H9 (cell line): ENCODE measurements around the gene KRTAP10-6. TPM values are rescaled to one million over a fixed set of nuclear protein-coding genes. Genes with fewer than 3 reads are reported as not detected.
A peak's percentile ranks its signal among the peaks of the same experiment; 100 is the strongest.

Source experiments
- DNase-seq: peaks from one replicate; pipeline ENCODE4 v3.0.0-alpha.2; 2017
- H2AFZ ChIP-seq: one replicate; pipeline ENCODE4 v1.6.1; 2013; ENCODE audit warnings: mild to moderate bottlenecking, low read length, control low read depth, moderate library complexity
- H2AK5ac ChIP-seq: 2 replicates; pipeline ENCODE4 v1.6.1; 2013; ENCODE audit warnings: low read length, control low read depth, mixed read lengths; ENCODE audit not compliant: insufficient read length
- H2BK120ac ChIP-seq: one replicate; pipeline ENCODE4 v1.6.1; 2013; ENCODE audit warnings: low read depth, mild to moderate bottlenecking, low read length, control low read depth, inconsistent platforms; ENCODE audit not compliant: poor library complexity, severe bottlenecking
- H2BK12ac ChIP-seq: 2 replicates; pipeline ENCODE4 v1.6.1; 2013; ENCODE audit warnings: low read length, control low read depth, mixed read lengths, low read depth; ENCODE audit not compliant: insufficient read length
- H2BK15ac ChIP-seq: 2 replicates; pipeline ENCODE4 v1.6.1; 2013; ENCODE audit warnings: low read depth, low read length, control low read depth
- H2BK20ac ChIP-seq: one replicate; pipeline ENCODE4 v1.6.1; 2013; ENCODE audit warnings: low read depth, mild to moderate bottlenecking, low read length, control low read depth, inconsistent platforms; ENCODE audit not compliant: poor library complexity, severe bottlenecking
- H2BK5ac ChIP-seq: 2 replicates; pipeline ENCODE4 v1.6.1; 2013; ENCODE audit warnings: low read length, control low read depth, mixed read lengths; ENCODE audit not compliant: insufficient read length
- H3K14ac ChIP-seq: 2 replicates; pipeline ENCODE4 v1.6.1; 2013; ENCODE audit warnings: low read length, control low read depth; ENCODE audit not compliant: insufficient read depth
- H3K18ac ChIP-seq: 2 replicates; pipeline ENCODE4 v1.6.1; 2013; ENCODE audit warnings: low read depth, mild to moderate bottlenecking, mixed read lengths, low read length, control low read depth; ENCODE audit not compliant: insufficient read length
- H3K23ac ChIP-seq: 2 replicates; pipeline ENCODE4 v1.6.1; 2013; ENCODE audit warnings: low read length, control low read depth, mixed read lengths, low read depth; ENCODE audit not compliant: insufficient read length
- H3K23me2 ChIP-seq: 2 replicates; pipeline ENCODE4 v1.6.1; 2013; ENCODE audit warnings: low read depth, mild to moderate bottlenecking, mixed read lengths, low read length, control low read depth; ENCODE audit not compliant: insufficient read length, poor library complexity, severe bottlenecking
- H3K27ac ChIP-seq: 2 replicates; pipeline ENCODE4 v1.5.1; 2013; ENCODE audit warnings: low read length, control low read depth, mixed read lengths, low read depth; ENCODE audit not compliant: insufficient read length
- H3K27me3 ChIP-seq: 2 replicates; pipeline ENCODE4 v1.6.1; 2013; ENCODE audit warnings: low read length, control low read depth, inconsistent platforms; ENCODE audit not compliant: insufficient read depth
- H3K4ac ChIP-seq: 2 replicates; pipeline ENCODE4 v1.6.1; 2013; ENCODE audit warnings: low read depth, mild to moderate bottlenecking, control low read depth, inconsistent platforms, low read length, moderate library complexity
- H3K4me1 ChIP-seq: 2 replicates; pipeline ENCODE4 v1.6.1; 2013; ENCODE audit warnings: low read length, control low read depth, inconsistent platforms; ENCODE audit not compliant: insufficient read depth
- H3K4me2 ChIP-seq: 2 replicates; pipeline ENCODE4 v1.6.1; 2013; ENCODE audit warnings: low read length, control low read depth, mixed read lengths; ENCODE audit not compliant: insufficient read length, insufficient read depth
- H3K56ac ChIP-seq: 2 replicates; pipeline ENCODE4 v1.6.1; 2013; ENCODE audit warnings: low read depth, mild to moderate bottlenecking, mixed read lengths, low read length, control low read depth; ENCODE audit not compliant: insufficient read length
- H3K79me1 ChIP-seq: 2 replicates; pipeline ENCODE4 v1.6.1; 2013; ENCODE audit warnings: low read depth, mild to moderate bottlenecking, moderate library complexity, low read length, control low read depth, inconsistent platforms; ENCODE audit not compliant: insufficient read depth, poor library complexity, severe bottlenecking
- H3K79me2 ChIP-seq: 2 replicates; pipeline ENCODE4 v1.6.1; 2013; ENCODE audit warnings: low read length, control low read depth, inconsistent platforms; ENCODE audit not compliant: insufficient read depth
- H3K9ac ChIP-seq: 2 replicates; pipeline ENCODE4 v1.6.1; 2013; ENCODE audit warnings: low read length, control low read depth, mixed read lengths; ENCODE audit not compliant: insufficient read length; ENCODE audit errors: extremely low read depth
- H3K9me3 ChIP-seq: one replicate; pipeline ENCODE4 v1.6.1; 2013; ENCODE audit warnings: low read depth, low read length, inconsistent platforms; ENCODE audit not compliant: control insufficient read depth
- H3T11ph ChIP-seq: one replicate; pipeline ENCODE4 v1.6.1; 2013; ENCODE audit warnings: mild to moderate bottlenecking, low read length, control low read depth, inconsistent platforms
- H4K20me1 ChIP-seq: one replicate; pipeline ENCODE4 v1.6.1; 2013; ENCODE audit not compliant: control insufficient read depth, insufficient read length, insufficient read depth
- H4K5ac ChIP-seq: 2 replicates; pipeline ENCODE4 v1.6.1; 2013; ENCODE audit warnings: low read depth, mild to moderate bottlenecking, mixed read lengths, low read length, control low read depth; ENCODE audit not compliant: insufficient read length
- H4K8ac ChIP-seq: replicated peaks from 2 replicates; pipeline ENCODE4 v1.6.1; 2013; ENCODE audit warnings: low read length, control low read depth, mixed read lengths, low read depth; ENCODE audit not compliant: insufficient read length
- H4K91ac ChIP-seq: 2 replicates; pipeline ENCODE4 v1.6.1; 2013; ENCODE audit warnings: low read depth, mild to moderate bottlenecking, moderate library complexity, mixed read lengths, low read length, control low read depth; ENCODE audit not compliant: insufficient read length
- H3K27ac Mint-ChIP-seq, 3 experiments: 2 replicates in 2 of 3; 3 replicates in 1 of 3; pipeline ENCODE4 v1.8.0; 2020 to 2021; ENCODE audit warnings: mixed read lengths in 3 of 3, mild to moderate bottlenecking in 1 of 3, moderate library complexity in 1 of 3
- H3K27me3 Mint-ChIP-seq: 2 replicates; pipeline ENCODE4 v1.8.0; 2021; ENCODE audit warnings: low read depth, mild to moderate bottlenecking, moderate library complexity, mixed read lengths
- H3K36me3 Mint-ChIP-seq, 3 experiments: 2 replicates in 2 of 3; 3 replicates in 1 of 3; pipeline ENCODE4 v1.8.0; 2020 to 2021; ENCODE audit warnings: low read depth in 3 of 3, mixed read lengths in 3 of 3; ENCODE audit not compliant: insufficient read depth in 1 of 3
- H3K4me1 Mint-ChIP-seq, 2 experiments: 2 replicates each; pipeline ENCODE4 v1.8.0; 2020; ENCODE audit warnings: mixed read lengths in 2 of 2
- H3K4me3 Mint-ChIP-seq, 2 experiments: 2 replicates in 1 of 2; 3 replicates in 1 of 2; pipeline ENCODE4 v1.8.0; 2020 to 2021; ENCODE audit warnings: mild to moderate bottlenecking in 2 of 2, mixed read lengths in 2 of 2, moderate library complexity in 1 of 2
- H3K9me3 Mint-ChIP-seq, 2 experiments: 2 replicates in 1 of 2; 3 replicates in 1 of 2; pipeline ENCODE4 v1.8.0; 2020; ENCODE audit warnings: mild to moderate bottlenecking in 2 of 2, mixed read lengths in 2 of 2, moderate library complexity in 1 of 2
- CTCF ChIP-seq: fragments of 200-600 bp; sonication (generic); conservative IDR thresholded peaks from 3 replicates; pipeline ENCODE4 v1.8.0; 2021; ENCODE audit warnings: antibody characterized with exemption, mild to moderate bottlenecking
- WGBS: extraction: QIAGEN DNeasy Blood & Tissue Kit; methylation state at CpG from one replicate; pipeline ENCODE4 v1.1.7; 2013; ENCODE audit warnings: missing lambda C conversion rate, low lambda C conversion rate, mixed read lengths; ENCODE audit not compliant: insufficient read length; ENCODE audit errors: extremely low coverage; 5-methylcytosine and 5-hydroxymethylcytosine counted together
- total RNA-seq: library from RNA; stranded (reverse); gene quantifications from 2 replicates; pipeline ENCODE4 v1.2.1, GENCODE V29; 2021

KRTAP10-6 gene
- total RNA-seq, 1 experiment from 2014 or later: not detected

DNA sequence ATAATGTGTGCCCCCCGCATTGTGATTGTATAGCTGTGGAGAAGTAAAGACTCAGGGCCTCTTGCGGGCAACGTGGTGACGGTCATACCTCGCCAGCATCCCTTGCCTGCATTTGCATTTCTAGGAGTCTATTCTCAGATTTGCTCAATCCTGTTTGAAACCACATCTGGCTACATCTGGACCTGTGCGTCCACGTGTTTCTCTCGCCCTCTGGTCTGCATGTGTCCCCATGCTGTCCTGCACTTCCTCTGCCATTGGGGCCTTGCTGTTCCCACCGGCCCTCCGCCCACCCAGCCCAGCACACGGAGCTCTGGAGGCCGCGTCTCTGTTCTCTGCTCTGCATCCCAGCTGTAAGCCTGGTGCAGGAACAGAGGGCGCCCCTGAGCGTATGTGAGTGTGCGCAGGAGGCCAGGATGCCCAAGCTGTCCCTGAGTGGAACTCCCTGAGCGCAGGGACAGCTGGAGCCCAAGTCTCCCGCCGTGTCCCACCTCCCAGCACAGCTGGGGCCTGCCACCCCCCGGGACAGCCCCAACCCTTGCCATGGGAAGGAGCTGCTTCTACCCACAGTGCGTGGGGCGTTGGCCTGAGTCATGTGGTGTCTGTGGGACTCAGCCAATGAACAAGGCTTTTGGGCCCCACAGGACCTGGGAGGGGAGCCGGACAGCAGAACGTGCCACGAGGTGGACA is 42.6 kb downstream of the KRTAP10-6 start:
- no peak overlapping the region for H3K27ac ChIP-seq
- no peak overlapping the region for H3K4me3 Mint-ChIP-seq
- DNase-seq: peak; percentile 63

More for the DNA sequence above, 42.6 kb downstream of the KRTAP10-6 start:
- peak overlapping the region; percentile 62; the same call in 1 of the 2 replicates for H3K14ac ChIP-seq
- no peak overlapping the region for H3T11ph ChIP-seq
- Mint-ChIP-seq H3K4me1 (peaks cover 43 to 54% of the 10 kb centered on the region in 2 experiments), H3K9me3 (peaks cover 10 to 18% of the 10 kb centered on the region in 2 experiments; a peak in 4 of 5 replicates), H3K36me3 (peaks cover 0 to 19% (median 9%) of the 10 kb centered on the region in 3 experiments; a peak in 3 of 7 replicates), H3K27me3 (peaks cover 3% of the 10 kb centered on the region), H3K27ac (peak overlapping the region; percentile 0 to 87 (median 78); a peak in 5 of 7 replicates)
- no peak overlapping the region for H3K56ac ChIP-seq
- H4K5ac ChIP-seq: no peak overlapping the region
- no peak overlapping the region for H2BK12ac ChIP-seq
- no peak overlapping the region for H2BK120ac ChIP-seq
- no peak overlapping the region for H4K8ac ChIP-seq
- no peak overlapping the region for H4K91ac ChIP-seq
- no peaks in the 10 kb centered on the region for H3K27me3 ChIP-seq
- no peak overlapping the region for H2BK20ac ChIP-seq
- H2AK5ac ChIP-seq: no peak overlapping the region
- H3K4me2 ChIP-seq: no peak overlapping the region
- H3K18ac ChIP-seq: peak overlapping the region; percentile 86
- no peaks in the 10 kb centered on the region for H3K79me1 ChIP-seq
- 0 out of 3 replicates have a peak, but pooled peaks have one; percentile 23 for TF ChIP-seq CTCF
- H2BK5ac ChIP-seq: no peak overlapping the region
- H3K9ac ChIP-seq: no peak overlapping the region
- H3K23me2 ChIP-seq: no peaks in the 10 kb centered on the region
- WGBS: no CpG with 5 or more reads among the region's 25 CpGs
- H3K4me1 ChIP-seq: peaks cover 6% of the 10 kb centered on the region; the same call in 1 of the 2 replicates
- H3K23ac ChIP-seq: no peak overlapping the region
- no peak overlapping the region for H2BK15ac ChIP-seq
- H2AFZ ChIP-seq: no peak overlapping the region
- H3K79me2 ChIP-seq: no peaks in the 10 kb centered on the region
- H4K20me1 ChIP-seq: no peaks in the 10 kb centered on the region
- H3K4ac ChIP-seq: no peak overlapping the region; the same call in 1 of the 2 replicates
- H3K9me3 ChIP-seq: no peaks in the 10 kb centered on the region
